Suppressor macrophage treated with lipopolysaccharide for 4 hours (primary cell): ENCODE data around the gene DNMT3L.
"Not testable (repeated sequence)": the region's sequence is repeated elsewhere in the genome, so short reads cannot be mapped to it uniquely, and the experiment has no call there.

Source experiments
- DNase-seq: peaks from one replicate; pipeline ENCODE4 v3.0.0-alpha.2; 2020

DNMT3L gene

DNA sequence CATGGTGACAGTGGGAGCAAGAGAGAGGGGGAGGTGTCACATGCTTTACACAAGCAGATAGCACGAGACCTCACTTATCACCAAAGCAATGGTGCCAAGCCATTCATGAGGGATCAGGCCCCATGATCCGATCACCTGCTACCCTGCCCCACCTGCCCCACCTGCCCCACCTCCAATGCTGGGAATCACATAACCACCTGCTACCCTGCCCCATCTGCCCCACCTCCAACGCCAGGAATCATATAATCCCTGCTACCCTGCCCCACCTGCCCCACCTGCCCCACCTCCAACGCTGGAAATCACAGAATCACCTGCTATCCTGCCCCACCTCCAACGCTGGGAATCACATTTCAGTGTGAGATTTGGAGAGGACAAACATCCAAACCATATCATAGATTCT lies 13.3 kb upstream of the DNMT3L start:
- DNase-seq: no peak

DNA sequence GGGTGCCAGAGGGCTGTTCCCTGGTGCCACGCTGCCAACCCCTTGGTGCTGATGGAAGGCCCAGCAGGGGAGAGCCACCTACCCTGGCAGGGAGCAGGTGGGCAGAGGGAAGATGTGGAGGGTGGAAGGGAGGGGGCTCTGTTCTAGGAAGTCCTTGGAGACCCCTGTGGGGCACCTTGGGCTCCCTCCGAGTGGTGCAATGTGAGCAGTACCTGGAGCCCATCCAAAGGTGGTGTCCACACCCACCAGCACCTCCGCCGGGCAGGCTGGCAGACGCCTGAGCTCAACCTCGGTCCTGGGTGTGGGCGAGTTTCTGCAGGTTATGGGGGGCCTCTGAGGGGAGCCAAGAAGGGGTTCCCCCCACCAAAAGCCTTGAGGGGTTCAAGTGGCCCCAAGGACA lies 11.3 kb upstream of the DNMT3L start:
- no peak for DNase-seq

GRCh38 chr21:44272284-44272858 lies 10.7 kb upstream of the DNMT3L start:
- DNase-seq: no peak

- no peak for DNase-seq
Measured at GRCh38 chr21:44271558-44272283, 10.0 kb upstream of the DNMT3L start.

DNA sequence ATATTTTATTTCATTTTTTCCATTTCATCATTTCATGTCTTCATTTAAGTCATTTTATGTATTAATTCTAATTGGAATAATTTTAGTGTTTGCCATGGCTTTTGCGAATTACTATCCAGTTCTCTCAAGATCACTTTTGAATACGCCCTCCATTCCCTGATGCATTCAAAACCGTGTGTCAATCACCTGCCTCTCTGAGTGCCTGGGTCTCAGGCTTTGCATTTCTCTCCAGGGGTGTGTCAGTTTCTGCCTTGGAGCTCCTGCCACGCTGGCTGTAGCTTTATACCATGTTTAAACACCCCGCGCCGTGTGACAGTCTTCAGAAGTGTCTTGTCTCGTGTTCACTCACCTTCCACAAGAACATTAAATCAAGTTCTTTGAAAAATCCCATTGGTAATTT lies 7.4 kb upstream of the DNMT3L start:
- no peak for DNase-seq

DNA sequence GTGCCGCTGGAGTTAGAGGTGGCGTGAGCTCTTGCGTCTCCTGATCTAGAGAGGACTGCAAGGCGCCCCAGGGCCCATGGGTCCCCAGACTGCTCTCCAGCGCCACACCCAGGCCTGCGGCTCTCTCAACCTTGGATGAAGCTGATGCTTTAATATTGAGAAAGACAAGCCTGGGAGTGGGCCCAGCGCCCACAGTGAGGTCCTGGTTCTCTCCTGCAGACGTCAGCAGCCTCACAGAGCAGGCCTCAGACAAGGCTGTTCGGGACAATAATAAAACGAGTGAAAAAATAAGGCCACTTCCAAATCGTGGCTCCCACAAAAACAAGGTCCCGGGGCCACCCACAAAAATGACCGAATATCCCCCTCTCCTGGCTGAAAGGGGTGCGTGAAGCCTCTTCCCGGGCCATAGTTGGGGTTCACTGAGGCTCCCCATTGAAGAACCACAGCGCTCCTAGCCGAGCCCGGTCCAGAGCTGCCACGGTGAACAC lies 6.0 kb upstream of the DNMT3L start:
- DNase-seq: peak; percentile 31

GRCh38 chr21:44265734-44266270 lies 4.1 kb upstream of the DNMT3L start:
- DNase-seq: no peak

DNA sequence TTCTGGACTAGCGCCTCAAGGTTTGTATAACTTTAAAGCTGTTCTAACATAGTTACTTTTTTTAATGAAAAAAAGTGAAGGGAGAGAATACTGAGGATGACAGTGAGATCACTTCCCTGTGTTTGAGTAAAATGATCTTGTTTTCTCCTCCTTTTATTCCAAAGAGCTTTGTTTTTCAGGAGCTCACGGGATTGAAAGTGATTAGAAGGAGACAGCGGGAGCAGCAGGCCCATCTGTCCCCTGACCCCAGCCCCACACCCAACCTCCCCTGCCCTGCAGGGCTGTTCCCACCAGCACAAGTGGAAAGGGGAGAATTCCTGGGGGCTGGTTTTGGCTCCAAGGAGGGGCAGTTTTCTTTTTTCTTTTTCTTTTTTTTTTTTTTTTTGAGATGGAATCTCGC lies 2.1 kb upstream of the DNMT3L start:
- DNase-seq: no peak

- DNase-seq: no peak
Measured at GRCh38 chr21:44263221-44263760, 1.6 kb upstream of the DNMT3L start.

DNA sequence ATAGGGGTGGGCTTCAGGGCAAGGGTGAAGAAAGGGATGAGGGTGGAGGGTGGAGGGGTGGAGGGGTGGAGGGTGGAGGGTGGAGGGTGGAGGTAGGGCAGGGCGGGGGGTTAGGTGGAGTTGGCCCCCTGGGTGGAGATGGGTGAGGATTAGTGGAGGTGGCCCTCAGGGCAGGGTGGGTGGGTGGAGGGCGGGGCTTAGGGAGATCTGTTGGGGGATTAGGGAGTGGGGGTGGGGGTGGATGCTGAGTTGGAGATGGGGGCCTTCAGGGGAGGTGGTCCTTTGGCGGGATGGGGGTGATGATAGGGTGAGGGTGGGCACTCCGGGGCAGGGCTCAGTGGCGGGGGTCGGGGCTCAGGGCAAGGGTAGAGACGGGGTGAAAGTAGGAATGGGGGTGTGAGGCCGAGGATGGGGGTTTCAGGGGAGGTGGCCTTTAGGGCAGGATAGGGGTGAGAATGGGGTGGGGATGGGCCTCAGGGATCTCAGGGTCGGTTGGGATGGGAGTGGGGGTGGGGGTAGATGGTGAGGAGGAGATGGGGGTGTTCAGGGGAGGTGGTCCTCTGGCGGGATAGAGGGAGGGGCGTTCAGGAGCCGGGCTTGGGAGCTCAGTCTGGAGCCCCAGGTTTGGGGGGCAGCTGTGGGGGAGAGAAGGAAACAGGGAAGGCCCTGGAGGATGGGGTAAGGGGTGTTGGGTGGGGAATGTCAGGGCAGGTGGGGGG lies 800 bp upstream of the DNMT3L start:
- DNase-seq: no peak

- no peak for DNase-seq
Measured at GRCh38 chr21:44260791-44261631, 686 bp downstream of the DNMT3L start.

DNA sequence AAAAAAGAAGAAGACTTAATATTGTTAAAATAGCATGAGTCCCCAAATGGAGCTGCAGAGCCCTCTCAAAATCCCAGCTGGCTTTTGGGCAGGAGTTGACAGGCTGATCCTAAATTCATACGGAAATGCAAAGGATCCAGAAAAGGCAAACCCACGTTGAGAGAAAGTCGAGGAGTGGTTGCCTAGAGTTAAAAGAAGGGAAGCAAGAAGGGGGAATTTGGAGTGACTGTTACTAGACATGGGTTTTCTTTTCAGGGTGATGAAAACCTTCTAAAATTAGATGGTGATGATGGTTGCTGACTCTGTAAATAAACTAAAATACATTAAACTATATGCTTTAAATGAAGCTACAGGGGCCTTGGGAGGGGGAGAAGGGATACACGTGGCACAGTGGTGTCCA lies 1.6 kb downstream of the DNMT3L start:
- peak; percentile 48 for DNase-seq

DNA sequence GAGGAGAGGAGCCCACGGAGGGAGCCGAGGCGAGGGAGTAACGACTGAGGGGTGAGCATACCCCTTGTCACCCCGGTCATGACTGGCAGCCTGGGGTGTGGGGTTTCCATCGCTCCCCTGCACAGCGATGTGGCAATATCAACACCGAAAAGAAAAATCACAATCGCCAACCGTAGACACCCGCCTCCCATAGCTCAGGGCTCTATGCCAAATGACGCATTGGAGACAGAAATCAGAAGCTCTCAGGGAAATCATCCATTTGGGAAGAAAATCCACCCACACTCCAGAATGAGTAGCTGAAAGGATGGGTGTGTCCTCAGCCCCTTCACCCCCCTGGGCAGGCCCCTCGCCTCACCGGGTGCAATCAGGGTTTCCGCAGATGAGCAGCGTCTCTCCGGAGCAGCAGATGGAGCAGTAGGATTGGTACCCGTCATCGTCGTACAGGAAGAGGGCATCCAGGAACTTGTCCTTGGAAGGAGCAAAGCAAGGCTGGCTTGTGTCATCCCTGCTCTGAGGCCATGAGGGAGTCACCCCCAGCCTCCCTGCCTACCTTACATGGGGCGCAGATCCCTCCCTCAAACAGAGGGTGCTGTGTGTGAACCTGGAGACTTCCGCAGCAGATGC lies 2.5 kb downstream of the DNMT3L start:
- DNase-seq: no peak

DNA sequence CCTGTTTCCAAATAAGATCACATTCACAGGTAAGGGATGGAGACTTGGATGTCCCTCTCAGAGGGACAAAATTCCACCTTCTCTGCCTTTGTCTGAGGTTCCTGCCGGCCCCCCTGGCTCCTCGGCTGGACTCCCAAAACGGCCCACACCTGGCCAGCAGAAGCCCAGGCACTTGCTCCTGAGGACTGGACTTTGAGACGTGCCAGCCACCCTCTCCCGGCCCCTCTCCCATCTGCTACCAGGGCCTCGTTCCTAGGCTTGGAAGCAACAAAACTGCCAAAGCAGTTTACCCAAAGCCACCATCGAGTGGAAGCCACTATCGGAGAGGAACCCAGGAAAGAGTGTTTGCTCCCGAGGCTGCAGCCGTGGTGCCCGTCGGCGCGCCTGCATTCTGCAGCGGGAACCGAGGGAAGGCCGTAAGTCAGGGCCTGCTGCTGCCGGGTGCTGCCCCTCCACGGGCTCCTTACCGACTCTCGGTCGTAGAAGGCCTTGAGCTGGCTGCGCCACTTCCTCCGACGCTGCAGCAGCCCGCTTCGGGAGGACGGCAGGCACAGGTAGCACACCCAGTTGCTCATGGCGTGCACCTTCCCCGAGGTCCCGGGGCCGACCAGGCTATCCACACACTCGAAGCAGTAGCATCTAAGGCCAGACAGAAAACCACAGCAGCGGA lies 3.5 kb downstream of the DNMT3L start:
- DNase-seq: no peak

DNA sequence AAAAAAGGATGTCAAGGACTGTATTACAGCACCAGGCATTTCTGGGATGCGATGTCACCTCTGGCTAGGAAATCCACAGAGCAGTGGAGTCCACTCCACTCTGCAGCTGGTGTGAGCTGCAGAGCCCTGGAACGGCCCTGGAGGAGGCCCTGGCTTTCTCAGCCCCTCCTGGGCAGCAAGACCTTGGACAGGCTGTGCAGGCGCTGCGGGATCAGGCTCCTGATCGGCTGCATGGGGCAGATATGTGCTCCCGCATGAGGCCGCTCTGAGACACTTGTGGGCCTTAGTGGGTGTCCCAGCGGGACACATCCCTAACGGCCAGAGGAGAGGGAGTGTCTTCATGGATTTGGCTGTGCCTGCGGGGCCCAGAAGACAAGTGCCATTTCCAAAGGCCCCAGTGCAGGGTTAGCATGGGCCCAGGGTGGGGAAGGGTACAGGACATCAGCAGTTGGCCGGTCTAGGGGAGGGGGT lies 6.2 kb downstream of the DNMT3L start:
- DNase-seq: no peak

DNA sequence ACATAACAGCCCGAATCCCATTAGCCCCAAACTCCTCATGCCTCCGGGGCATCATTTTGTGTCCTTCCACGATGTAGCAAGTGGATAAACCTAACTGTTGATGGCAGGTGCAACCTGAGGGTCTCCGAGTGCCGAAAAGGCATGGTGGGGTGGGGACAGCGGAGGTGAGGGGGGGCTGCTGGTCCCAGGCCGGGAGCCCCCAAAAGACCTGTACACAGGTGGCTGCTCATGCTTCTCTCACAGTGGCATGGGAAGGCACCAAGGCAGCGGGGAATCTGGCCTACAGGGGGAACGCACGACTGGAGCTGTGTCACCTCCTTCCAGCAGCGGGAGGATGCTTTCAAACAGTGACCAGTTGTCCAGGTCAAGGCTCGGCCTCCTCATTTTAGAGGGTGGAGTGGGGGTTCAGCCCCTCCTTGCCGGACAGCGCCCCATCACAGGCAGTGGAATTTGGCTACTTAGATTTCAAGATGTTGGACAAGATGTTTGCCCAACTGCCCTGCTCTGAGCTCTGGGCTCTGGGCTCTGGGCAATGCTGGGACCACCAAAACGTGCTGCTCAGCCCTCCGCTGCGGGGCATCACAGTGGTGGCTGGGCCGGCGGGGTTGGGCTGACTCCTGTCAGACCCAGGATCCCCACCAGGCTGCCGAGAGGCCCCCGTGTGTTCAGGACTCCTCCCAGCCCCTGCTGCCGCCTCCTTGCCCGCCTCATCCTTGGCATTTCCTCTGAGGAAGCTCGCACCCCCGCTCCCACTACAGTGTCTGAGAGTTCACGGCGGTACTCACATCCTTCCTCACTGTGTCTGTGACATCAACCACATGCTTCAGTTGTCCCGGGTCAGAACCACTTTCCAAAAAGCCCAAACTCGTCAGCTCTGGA lies 7.6 kb downstream of the DNMT3L start:
- DNase-seq: peak; percentile 47

- not testable (repeated sequence) for DNase-seq
Measured at GRCh38 chr21:44249204-44250037, 12.3 kb downstream of the DNMT3L start.

DNA sequence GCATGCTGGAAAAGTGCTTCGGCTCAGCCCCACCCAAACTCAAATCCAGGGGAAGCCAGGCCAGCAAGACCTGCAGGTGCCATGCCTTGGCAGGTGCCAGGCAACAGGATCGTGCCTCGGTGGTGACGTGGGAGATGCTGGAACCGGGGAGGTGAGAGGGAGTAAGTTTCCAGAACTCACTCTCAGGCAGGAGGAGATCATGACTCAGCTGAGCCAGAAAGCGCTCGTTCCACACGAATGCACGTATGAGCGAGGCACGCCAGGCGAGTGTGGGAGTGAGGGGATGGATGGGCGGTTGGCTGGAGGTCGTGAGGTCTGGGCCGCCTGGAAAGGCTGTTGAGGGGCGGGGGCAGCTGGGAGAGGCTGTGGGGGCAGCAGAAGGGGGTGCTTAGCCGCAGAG lies 13.8 kb downstream of the DNMT3L start:
- not testable (repeated sequence) for DNase-seq

GRCh38 chr21:44243980-44244379 lies 17.7 kb downstream of the DNMT3L start:
- DNase-seq: not testable (repeated sequence)
